Islet of Langerhans (tissue), 1 donor: Measurements from ENCODE around the gene KRT10.
A peak's percentile ranks its signal among the peaks of the same experiment; 100 is the strongest.

Experiments used
- FAIRE-seq: peaks from one replicate; lab custom pipeline; 2011; peaks lifted over from hg19 to GRCh38; lab: Jason Lieb, UNC

KRT10 gene

DNA sequence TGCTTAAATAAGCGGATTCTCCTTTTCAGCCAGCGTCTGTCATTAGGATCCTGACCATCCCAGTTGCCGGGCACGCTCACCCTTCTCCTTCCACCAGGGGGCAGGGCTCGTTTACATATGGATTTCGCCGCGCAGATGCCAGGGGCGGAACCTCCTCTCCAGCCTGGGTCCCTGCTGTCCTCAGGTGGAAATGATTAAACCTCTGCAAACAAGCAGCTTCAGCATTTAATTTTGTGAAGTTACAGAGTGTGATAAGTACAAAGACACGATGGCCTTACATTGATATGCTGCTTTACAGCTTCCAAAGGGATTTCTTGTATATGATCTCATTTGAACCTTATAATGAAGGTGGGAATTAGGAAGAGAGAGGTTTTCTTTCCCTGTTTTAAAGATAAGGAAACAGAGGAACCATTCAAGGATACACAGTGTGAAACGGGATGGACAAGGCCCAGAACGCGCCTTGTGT is 18.8 kb downstream of the KRT10 start:
- FAIRE-seq, result no peak

- no peak for FAIRE-seq
Measured at GRCh38 chr17:40801157-40801556, 21.3 kb downstream of the KRT10 start.

DNA sequence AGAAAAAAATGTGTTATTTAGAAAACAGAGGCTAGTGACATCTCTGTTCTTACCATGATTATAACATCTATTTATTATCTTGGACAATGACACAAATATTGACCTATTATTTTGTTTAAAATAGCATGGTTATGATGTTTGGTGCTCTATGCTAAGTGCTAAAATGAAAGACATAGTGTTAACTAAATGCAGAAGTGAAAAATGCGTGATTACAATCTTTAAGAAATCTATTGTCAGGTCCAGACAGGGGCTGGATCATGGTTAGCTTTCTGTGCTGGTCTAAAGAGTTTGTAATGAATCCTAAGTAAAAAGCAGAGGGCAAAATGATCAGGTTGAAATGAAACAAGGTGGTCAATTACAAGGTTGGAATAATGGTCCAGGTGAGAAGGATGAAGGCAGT is 22.0 kb downstream of the KRT10 start:
- no peak for FAIRE-seq

- FAIRE-seq, result no peak
Measured at GRCh38 chr17:40799859-40800258, 22.6 kb downstream of the KRT10 start, which contains the start of gene KRT28. KRT28 (minus strand) TSS chr17:40799959; CDS start chr17:40799893, 66 bp downstream.

DNA sequence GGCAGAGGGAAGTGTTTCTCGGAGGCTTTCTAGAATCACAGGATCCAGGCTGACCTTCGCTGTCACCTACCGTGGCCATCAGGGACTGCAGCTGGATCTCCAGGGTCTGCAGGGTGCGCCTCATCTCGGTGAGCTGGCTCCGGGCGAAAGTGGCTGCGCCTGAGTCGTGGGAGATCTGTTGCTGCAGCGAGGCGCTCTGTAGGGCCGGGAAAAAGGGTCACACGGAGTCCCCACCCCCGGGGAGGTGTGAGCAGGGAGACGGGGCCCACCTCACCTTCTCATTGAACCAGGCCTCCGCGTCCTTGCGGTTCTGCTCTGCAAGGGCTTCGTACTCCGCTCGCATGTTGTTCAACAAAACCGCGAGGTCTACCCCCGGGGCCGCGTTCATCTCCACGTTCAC is 25.6 kb downstream of the KRT10 start:
- no peak for FAIRE-seq

GRCh38 chr17:40795019-40795667 is 27.3 kb downstream of the KRT10 start:
- no peak for FAIRE-seq

DNA sequence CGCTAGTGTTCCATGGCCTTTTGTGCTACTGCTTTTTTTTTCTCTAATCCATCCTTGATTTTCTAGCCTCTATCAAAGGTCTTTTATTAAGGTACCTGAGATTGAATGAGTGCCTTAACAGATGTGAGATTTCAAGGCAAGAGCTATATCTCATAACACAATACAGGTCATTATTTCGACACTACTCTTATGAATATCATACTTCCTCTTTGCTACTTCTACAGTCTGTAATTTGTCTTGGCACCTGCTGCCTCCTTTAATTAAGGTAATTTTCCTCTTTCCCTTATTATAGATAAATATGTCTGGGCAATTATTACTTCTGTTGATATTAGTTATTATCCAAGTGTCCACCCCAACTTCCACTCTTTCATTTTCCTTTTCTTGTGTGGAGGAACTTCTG is 27.9 kb downstream of the KRT10 start:
- no peak for FAIRE-seq

DNA sequence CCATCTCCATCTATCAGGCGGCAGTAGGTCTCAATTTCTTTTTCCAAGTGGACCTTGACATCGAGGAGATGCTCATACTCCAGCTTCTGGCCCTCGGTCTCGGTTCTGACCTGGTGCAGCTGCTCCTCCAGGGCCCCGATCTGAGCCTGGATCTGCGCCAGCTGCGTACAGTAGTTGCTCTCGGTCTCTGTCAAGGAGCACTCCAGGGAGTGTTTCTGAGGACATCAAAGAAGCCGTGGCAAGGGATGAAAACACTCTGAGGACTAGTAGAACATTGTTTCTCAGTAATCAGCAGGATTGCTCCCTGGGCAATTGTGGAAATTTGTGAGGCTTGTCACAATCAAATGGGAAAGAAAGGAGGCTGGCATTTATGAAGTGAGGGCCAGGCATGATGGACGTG is 28.6 kb downstream of the KRT10 start:
- FAIRE-seq, result no peak

GRCh38 chr17:40791787-40792436 is 30.5 kb downstream of the KRT10 start:
- FAIRE-seq, result peak; percentile 76

GRCh38 chr17:40791111-40791510 is 31.3 kb downstream of the KRT10 start:
- FAIRE-seq, result no peak

GRCh38 chr17:40782450-40782849 is 40.0 kb downstream of the KRT10 start, which contains the start of gene KRT27:
KRT27 (minus strand) TSS chr17:40782550; CDS start chr17:40782493, 57 bp downstream.
- no peak for FAIRE-seq

GRCh38 chr17:40779181-40779909 is 43.1 kb downstream of the KRT10 start:
- peak; percentile 41 for FAIRE-seq

GRCh38 chr17:40778461-40778860 is 44.0 kb downstream of the KRT10 start:
- no peak for FAIRE-seq

DNA sequence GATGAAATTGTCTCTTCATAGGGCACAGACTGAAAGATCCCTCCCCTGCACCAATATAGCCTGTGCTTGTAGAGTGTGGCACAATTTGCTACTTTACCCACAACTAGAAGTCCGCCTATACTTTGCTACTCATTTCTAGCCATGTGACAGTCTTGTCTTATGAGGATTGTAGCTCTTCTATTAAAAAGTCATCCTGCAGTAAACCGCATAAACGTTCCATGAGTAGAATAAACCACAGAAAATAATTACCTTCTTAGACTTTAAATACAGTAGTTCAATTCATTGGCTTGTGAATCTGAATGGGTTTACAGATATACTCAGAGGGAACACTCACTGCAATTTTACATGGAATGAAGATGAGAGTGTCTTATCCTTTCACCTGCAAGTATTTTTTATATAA is 44.4 kb downstream of the KRT10 start:
- no peak for FAIRE-seq

DNA sequence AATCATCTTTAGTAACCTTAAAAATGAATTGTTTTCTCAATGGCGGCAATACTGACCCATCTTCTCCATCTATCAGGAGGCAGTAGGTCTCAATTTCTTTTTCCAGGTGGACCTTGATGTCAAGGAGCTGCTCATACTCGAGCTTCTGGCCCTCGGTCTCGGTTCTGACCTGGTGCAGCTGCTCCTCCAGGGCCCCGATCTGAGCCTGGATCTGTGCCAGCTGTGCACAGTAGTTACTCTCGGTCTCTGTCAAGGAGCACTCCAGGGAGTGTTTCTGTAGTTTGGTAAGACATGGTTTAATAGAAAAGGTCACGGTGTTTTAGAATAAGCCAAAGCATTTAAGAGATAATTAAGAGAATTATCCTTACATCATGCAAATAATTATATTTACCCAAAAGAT is 45.0 kb downstream of the KRT10 start:
- no peak for FAIRE-seq

- no peak for FAIRE-seq
Measured at GRCh38 chr17:40775945-40776344, 46.5 kb downstream of the KRT10 start.

GRCh38 chr17:40772101-40772500 is 50.3 kb downstream of the KRT10 start, which contains the start of gene KRT26:
KRT26 (minus strand) TSS chr17:40772201; CDS start chr17:40772113, 88 bp downstream.
- FAIRE-seq, result no peak
